GM21619 (cell line): ENCODE results near the gene KMO.

ENCODE experiments used
- ATAC-seq: cut with Tn5 transposase; IDR thresholded peaks from one replicate; pipeline ENCODE4 v1.9.1; 2021; ENCODE audit not compliant: unreplicated experiment

KMO gene

GRCh38 chr1:241624935-241625334 lies 92.8 kb downstream of the KMO start:
- ATAC-seq = no peak

GRCh38 chr1:241627453-241628259 lies 95.5 kb downstream of the KMO start:
- ATAC-seq = peak; percentile 83

GRCh38 chr1:241630005-241630404 lies 97.8 kb downstream of the KMO start:
- ATAC-seq = no peak

- no peak for ATAC-seq
Observed at GRCh38 chr1:241630476-241630875, 98.3 kb downstream of the KMO start.

- ATAC-seq = no peak
Observed at GRCh38 chr1:241630899-241631298, 98.7 kb downstream of the KMO start.

GRCh38 chr1:241631674-241632073 lies 99.5 kb downstream of the KMO start:
- no peak for ATAC-seq

- ATAC-seq = no peak
Observed at GRCh38 chr1:241632987-241633386, 100.8 kb downstream of the KMO start.

GRCh38 chr1:241635556-241636152 lies 103.5 kb downstream of the KMO start:
- no peak for ATAC-seq

- ATAC-seq = no peak
Observed at GRCh38 chr1:241636291-241636690, 104.1 kb downstream of the KMO start.

- ATAC-seq = no peak
Observed at GRCh38 chr1:241637046-241637590, 104.9 kb downstream of the KMO start.

GRCh38 chr1:241637604-241638003 lies 105.4 kb downstream of the KMO start:
- no peak for ATAC-seq

- ATAC-seq = no peak
Observed at GRCh38 chr1:241638099-241638682, 106.0 kb downstream of the KMO start.

GRCh38 chr1:241638909-241639622 lies 106.9 kb downstream of the KMO start:
- ATAC-seq = no peak

GRCh38 chr1:241639623-241640148 lies 107.5 kb downstream of the KMO start:
- peak; percentile 44 for ATAC-seq

- peak; percentile 83 for ATAC-seq
Observed at GRCh38 chr1:241640149-241640866, 108.1 kb downstream of the KMO start, which contains the start of the genes CHML and OPN3. Gene CHML, minus strand, starts transcription at chr1:241640369. Its CDS starts 4,603 bp downstream, at chr1:241635766. Gene OPN3, minus strand, starts transcription at chr1:241640369. Its CDS starts 115 bp downstream, at chr1:241640254.

GRCh38 chr1:241640867-241641622 lies 108.9 kb downstream of the KMO start:
- no peak for ATAC-seq

GRCh38 chr1:241641773-241642592 lies 109.8 kb downstream of the KMO start:
- ATAC-seq = no peak

GRCh38 chr1:241642593-241642944 lies 110.4 kb downstream of the KMO start:
- no peak for ATAC-seq

- ATAC-seq = no peak
Observed at GRCh38 chr1:241644259-241644658, 112.1 kb downstream of the KMO start.
